Tibial artery (tissue), 4 donors: Measurements from ENCODE around the gene DHRS9.

Source experiments
- DNase-seq, 2 donors: peaks; one replicate each; pipeline ENCODE4 v3.0.0-alpha.2; 2019
- H3K27ac ChIP-seq, 2 donors: fragments of 200-600 bp; sonication (generic) in 1 of 2; 1 replicate in 1 of 2; 2 replicates in 1 of 2; pipeline ENCODE4 v1.5.1; 2018 to 2019; ENCODE audit warnings: mild to moderate bottlenecking in 1 of 2
- H3K27me3 ChIP-seq, 2 donors: fragments of 200-600 bp; sonication (generic) in 1 of 2; one replicate each; pipeline versions ENCODE4 v1.5.1 to v1.6.0; 2016 to 2019
- H3K36me3 ChIP-seq, 3 donors: fragments of 200-600 bp; sonication (generic) in 2 of 3; one replicate each; pipeline ENCODE4 v1.5.1; 2016 to 2019; ENCODE audit warnings: mild to moderate bottlenecking in 2 of 3
- H3K4me1 ChIP-seq, 4 donors: fragments of 200-600 bp; sonication (generic) in 2 of 4; 1 replicate in 3 of 4; 2 replicates in 1 of 4; pipeline ENCODE4 v1.5.1; 2016 to 2019
- H3K4me3 ChIP-seq, 2 donors: fragments of 200-600 bp; sonication (generic) in 1 of 2; 1 replicate in 1 of 2; 2 replicates in 1 of 2; pipeline ENCODE4 v1.5.1; 2018 to 2019; ENCODE audit warnings: mild to moderate bottlenecking in 2 of 2
- H3K9me3 ChIP-seq, 3 donors: fragments of 200-600 bp; sonication (generic) in 1 of 3; one replicate each; pipeline ENCODE4 v1.5.1; 2016 to 2019
- CTCF ChIP-seq, 2 experiments: fragments of 200-600 bp in 1 of 2; fragments of 450-650 bp in 1 of 2; IDR thresholded peaks; one replicate each; pipeline ENCODE4 v1.5.1; 2017 to 2019; ENCODE audit warnings: antibody characterized with exemption in 2 of 2, mild to moderate bottlenecking in 1 of 2, moderate library complexity in 1 of 2
- intact Hi-C: fragments of 100-400 bp; cut with DNase I; formaldehyde crosslinking; loops from one replicate; pipeline ENCODE4 v1.15.0; 2023; ENCODE audit warnings: low total_unique reads

Gene DHRS9

GRCh38 chr2:169069341-169069740, at the start of gene DHRS9:
TSS of gene DHRS9 (plus strand) at chr2:169069563. CDS start at chr2:169081582, 12,019 bp downstream.
- no peak for TF ChIP-seq CTCF (IDR thresholded peaks at IDR 0.05)
- no peak for DNase-seq
- Histone ChIP-seq H3K27ac (no peak within 1 kb of the TSS), H3K36me3 (no peaks in the 10 kb centered on the region), H3K4me3 (no peak within 1 kb of the TSS), H3K4me1 (no peaks in the 10 kb centered on the region), H3K27me3 (no peaks in the 10 kb centered on the region), H3K9me3 (no peaks in the 10 kb centered on the region)
- intact Hi-C loops: no loop called here

- Histone ChIP-seq H3K27ac (no peak overlapping the region), H3K4me1 (no peaks in the 10 kb centered on the region), H3K27me3 (no peaks in the 10 kb centered on the region), H3K36me3 (no peaks in the 10 kb centered on the region), H3K9me3 (no peaks in the 10 kb centered on the region), H3K4me3 (no peak overlapping the region)
- DNase-seq: no peak
- TF ChIP-seq CTCF (IDR thresholded peaks at IDR 0.05): no peak
- intact Hi-C loops: no loop called here
Observed at GRCh38 chr2:169023161-169023560, 46.2 kb upstream of the DHRS9 start.

GRCh38 chr2:169026056-169026455, 43.3 kb upstream of the DHRS9 start:
- intact Hi-C loops: no loop called here
- no peak overlapping the region for H3K27ac ChIP-seq
- no peaks in the 10 kb centered on the region for H3K9me3 ChIP-seq
- no peaks in the 10 kb centered on the region for H3K36me3 ChIP-seq
- H3K4me3 ChIP-seq: no peak overlapping the region
- H3K4me1 ChIP-seq: no peaks in the 10 kb centered on the region
- TF ChIP-seq CTCF (IDR thresholded peaks at IDR 0.05): no peak
- no peaks in the 10 kb centered on the region for H3K27me3 ChIP-seq
- no peak for DNase-seq

- Histone ChIP-seq H3K36me3 (no peaks in the 10 kb centered on the region), H3K9me3 (no peaks in the 10 kb centered on the region), H3K4me3 (no peak overlapping the region), H3K27ac (no peak overlapping the region), H3K4me1 (no peaks in the 10 kb centered on the region), H3K27me3 (no peaks in the 10 kb centered on the region)
- no peak for DNase-seq
- intact Hi-C loops: no loop called here
- TF ChIP-seq CTCF (IDR thresholded peaks at IDR 0.05): no peak
Observed at GRCh38 chr2:169027234-169027633, 42.1 kb upstream of the DHRS9 start.

- H3K36me3 ChIP-seq: no peaks in the 10 kb centered on the region
- intact Hi-C loops: no loop called here
- H3K4me1 ChIP-seq: no peaks in the 10 kb centered on the region
- no peak overlapping the region for H3K27ac ChIP-seq
- H3K4me3 ChIP-seq: no peak overlapping the region
- H3K9me3 ChIP-seq: no peaks in the 10 kb centered on the region
- H3K27me3 ChIP-seq: no peaks in the 10 kb centered on the region
- no peak for TF ChIP-seq CTCF (IDR thresholded peaks at IDR 0.05)
- DNase-seq: no peak
Observed at GRCh38 chr2:169029341-169029740, 40.0 kb upstream of the DHRS9 start.

- intact Hi-C loops: no loop called here
- Histone ChIP-seq H3K27ac (no peak within 1 kb of the TSS), H3K4me1 (no peaks in the 10 kb centered on the region), H3K9me3 (no peaks in the 10 kb centered on the region), H3K27me3 (no peaks in the 10 kb centered on the region), H3K4me3 (no peak within 1 kb of the TSS), H3K36me3 (no peaks in the 10 kb centered on the region)
- no peak for DNase-seq
- no peak for TF ChIP-seq CTCF (IDR thresholded peaks at IDR 0.05)
Observed at GRCh38 chr2:169031202-169031601, 38.2 kb upstream of the DHRS9 start, which contains the start of gene ABCB11. TSS of gene ABCB11 (minus strand) at chr2:169031324. CDS start at chr2:169018125, 13,199 bp downstream.
